NCI-H748 (cell line): Measurements from ENCODE around the gene WDR43.

Experiments
- DNase-seq: peaks from one replicate; lab custom pipeline; 2025; ENCODE audit not compliant: unreplicated experiment; lab: John Stamatoyannopoulos, UW

Gene WDR43

DNA sequence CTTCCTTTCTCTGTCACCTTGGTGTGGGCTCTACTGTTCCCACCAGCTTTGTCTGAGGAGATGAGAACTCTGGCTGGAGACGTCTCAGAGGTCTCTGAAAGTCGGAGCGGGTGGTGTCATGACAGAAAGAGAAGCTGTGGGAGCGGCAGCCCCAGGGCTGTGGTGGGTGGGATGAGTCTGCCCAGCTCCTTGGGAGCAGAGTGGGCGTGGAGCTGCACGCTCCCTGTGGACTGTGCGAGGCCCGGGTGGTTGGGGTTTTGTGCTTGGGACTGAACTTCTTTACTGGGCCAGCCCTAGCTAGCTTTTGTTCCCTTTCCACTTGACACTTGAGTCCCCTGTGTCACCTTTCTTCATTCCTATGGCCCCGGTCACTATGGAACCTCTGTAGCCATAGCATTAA lies 97.0 kb downstream of the WDR43 start:
- DNase-seq: no peak

GRCh38 chr2:28993206-28993960 lies 98.9 kb downstream of the WDR43 start:
- no peak for DNase-seq

DNA sequence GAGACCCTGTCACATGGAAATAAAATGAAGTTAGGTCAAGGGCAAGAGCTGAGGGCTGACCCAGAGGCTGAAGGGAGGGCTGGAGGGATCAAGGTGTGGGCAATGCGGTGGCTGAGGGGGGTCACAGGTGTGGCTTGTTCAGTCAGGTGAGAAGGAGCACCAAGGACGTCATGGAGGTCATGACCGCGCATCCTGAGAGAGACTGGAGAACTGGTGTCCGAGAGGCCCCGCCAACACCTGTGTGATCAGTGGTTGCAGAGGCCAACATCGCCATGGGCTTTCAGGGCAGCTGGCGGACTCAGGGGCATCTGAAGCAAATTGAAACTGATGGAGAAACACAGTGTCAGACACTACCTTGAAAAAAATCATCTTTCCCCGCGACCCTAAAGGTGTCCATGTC lies 99.6 kb downstream of the WDR43 start:
- DNase-seq: no peak

DNA sequence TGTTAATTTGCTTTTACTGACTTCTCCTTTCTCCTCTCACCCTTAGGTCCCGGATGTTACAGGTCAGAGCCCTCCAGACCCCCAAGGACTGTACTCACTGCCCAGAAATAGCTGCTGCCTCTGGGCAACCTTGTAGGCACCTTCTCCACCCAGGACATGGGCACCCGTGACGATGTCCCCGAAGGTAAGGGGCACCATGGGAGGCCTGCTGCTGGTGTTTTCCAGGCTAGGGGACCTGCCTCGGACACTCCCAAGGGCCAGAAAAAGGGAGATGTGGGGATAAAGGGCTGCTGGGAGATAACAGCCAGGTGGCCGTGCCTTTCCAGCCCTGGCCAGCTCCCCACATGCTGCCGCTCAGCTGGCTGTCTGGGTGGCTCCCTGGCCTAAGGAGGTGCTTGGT lies 100.2 kb downstream of the WDR43 start:
- DNase-seq: no peak

DNA sequence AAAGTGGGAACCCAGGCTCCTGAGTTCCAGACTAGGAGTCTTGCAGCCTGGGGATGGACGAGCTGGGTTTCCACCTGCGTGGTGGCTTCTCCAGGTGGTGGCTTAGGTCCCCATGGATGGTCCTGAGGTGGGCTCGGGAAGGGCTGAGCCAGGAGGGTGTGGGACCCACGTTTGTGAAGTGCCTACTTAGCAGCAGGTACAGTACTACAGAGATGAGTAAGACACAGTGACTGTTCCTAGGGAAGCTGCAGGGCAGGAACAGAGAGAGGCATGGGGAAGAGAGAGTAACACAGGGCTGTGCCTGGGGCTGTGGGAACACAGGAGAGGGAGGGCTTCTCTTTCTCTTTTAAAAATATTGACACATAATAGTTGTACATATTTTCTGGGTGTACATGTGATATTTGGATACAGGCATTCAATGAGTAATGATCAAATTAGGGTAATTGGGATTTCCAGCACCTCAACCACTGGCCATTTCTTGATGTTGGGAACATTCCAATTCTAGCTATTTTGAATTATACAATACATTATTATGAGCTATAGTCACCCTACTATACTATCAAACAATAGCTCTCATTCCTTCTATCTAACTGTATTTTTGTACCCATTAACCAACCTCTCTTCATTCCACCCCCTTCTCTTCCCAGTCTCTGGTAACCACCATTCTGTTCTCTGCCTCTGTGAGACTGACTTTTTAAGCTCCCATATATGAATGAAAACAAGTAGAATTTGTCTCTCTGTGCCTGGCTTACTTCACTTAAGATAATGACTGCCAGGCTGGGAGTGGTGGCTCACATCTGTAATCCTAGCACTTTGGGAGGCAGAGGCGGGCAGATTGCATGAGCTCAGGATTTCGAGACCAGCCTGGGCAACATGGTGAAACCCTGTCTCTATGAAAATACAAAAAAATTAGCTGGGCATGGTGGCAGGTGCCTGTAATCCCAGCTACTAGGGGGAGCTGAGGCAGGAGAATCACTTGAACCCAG lies 101.6 kb downstream of the WDR43 start:
- no peak for DNase-seq

GRCh38 chr2:28997237-28997846 lies 102.9 kb downstream of the WDR43 start:
- no peak for DNase-seq
